SJCRH30 (cell line): ENCODE results near the gene TMEM247. TPM values are rescaled to one million over a fixed set of nuclear protein-coding genes. Genes with fewer than 3 reads are reported as not detected.

ENCODE experiments used
- DNase-seq, 2 experiments: peaks; one replicate each; pipeline ENCODE4 v3.0.0-alpha.2; 2015 to 2020
- H3K27ac ChIP-seq: fragments of 250-450 bp; sonication (Bioruptor Pico); 2 replicates; pipeline ENCODE4 v1.5.1; 2020; ENCODE audit warnings: mild to moderate bottlenecking, moderate library complexity
- H3K27me3 ChIP-seq: fragments of 250-450 bp; sonication (Bioruptor Pico); 2 replicates; pipeline ENCODE4 v1.5.1; 2020; ENCODE audit warnings: mild to moderate bottlenecking, moderate library complexity
- H3K36me3 ChIP-seq: fragments of 250-450 bp; sonication (Bioruptor Pico); 2 replicates; pipeline ENCODE4 v1.5.1; 2020; ENCODE audit warnings: mild to moderate bottlenecking, moderate library complexity
- H3K4me1 ChIP-seq: fragments of 250-450 bp; sonication (Bioruptor Pico); 2 replicates; pipeline ENCODE4 v1.5.1; 2020; ENCODE audit warnings: mild to moderate bottlenecking, moderate library complexity
- H3K4me3 ChIP-seq: fragments of 250-450 bp; sonication (Bioruptor Pico); 2 replicates; pipeline ENCODE4 v1.5.1; 2020; ENCODE audit warnings: mild to moderate bottlenecking, moderate library complexity
- H3K9me3 ChIP-seq: fragments of 250-450 bp; sonication (Bioruptor Pico); replicated peaks from 2 replicates; pipeline ENCODE4 v1.5.1; 2020; ENCODE audit warnings: mild to moderate bottlenecking, moderate library complexity
- total RNA-seq: library from RNA; depleted of rRNA; stranded (reverse); fragments of >200 nt; shearing (Covaris generic); gene quantifications from 2 replicates; pipeline ENCODE4 v1.2.3, GENCODE V29; 2014; rRNA removed

Gene TMEM247
- total RNA-seq, 1 experiment from 2014 or later = not detected

- H3K27me3 ChIP-seq = no peaks in the 10 kb centered on the region
Observed at GRCh38 chr2:46525522-46526155, 46.3 kb downstream of the TMEM247 start.

GRCh38 chr2:46528880-46529279 is 49.5 kb downstream of the TMEM247 start:
- Histone ChIP-seq H3K27me3 (no peaks in the 10 kb centered on the region), H3K36me3 (no peaks in the 10 kb centered on the region; the same call in none of the 2 replicates), H3K4me1 (no peaks in the 10 kb centered on the region), H3K9me3 (no peaks in the 10 kb centered on the region; the same call in 1 of the 2 replicates), H3K27ac (no peak overlapping the region), H3K4me3 (no peak overlapping the region)
- DNase-seq = no peak

More at GRCh38 chr2:46525522-46526155, 46.3 kb downstream of the TMEM247 start:
- Histone ChIP-seq H3K4me3 (no peak overlapping the region), H3K36me3 (no peaks in the 10 kb centered on the region), H3K4me1 (peaks cover 11% of the 10 kb centered on the region), H3K27ac (no peak overlapping the region), H3K9me3 (0 out of 2 replicates have a peak, but pooled peaks cover 6% of the 10 kb centered on the region)
- no peak for DNase-seq

- H3K4me1 ChIP-seq = no peaks in the 10 kb centered on the region
- peaks cover 9% of the 10 kb centered on the region for H3K36me3 ChIP-seq
- DNase-seq = no peak
- H3K9me3 ChIP-seq = no peaks in the 10 kb centered on the region; the same call in 1 of the 2 replicates
- H3K27ac ChIP-seq = no peak overlapping the region
- no peaks in the 10 kb centered on the region for H3K27me3 ChIP-seq
- no peak overlapping the region for H3K4me3 ChIP-seq
Observed at GRCh38 chr2:46530639-46531038, 51.3 kb downstream of the TMEM247 start.

GRCh38 chr2:46531863-46532262 is 52.5 kb downstream of the TMEM247 start:
- Histone ChIP-seq H3K36me3 (peaks cover 9% of the 10 kb centered on the region), H3K27ac (no peak overlapping the region), H3K27me3 (no peaks in the 10 kb centered on the region), H3K9me3 (no peaks in the 10 kb centered on the region; the same call in 1 of the 2 replicates), H3K4me3 (no peak overlapping the region), H3K4me1 (no peaks in the 10 kb centered on the region)
- DNase-seq = no peak

Other genes with a start within 250 kb of the TMEM247 start
- gene EPAS1, start 182.2 kb upstream of the TMEM247 start, total RNA-seq = 16.5 and 17.3 TPM in 2 replicates
- 113 and 130 TPM in 2 replicates for gene RHOQ, start 62.9 kb downstream of the TMEM247 start, total RNA-seq
- gene ATP6V1E2, start 63.0 kb downstream of the TMEM247 start, total RNA-seq = 10.2 and 11.2 TPM in 2 replicates
- gene PIGF, start 137.5 kb downstream of the TMEM247 start, total RNA-seq = 25.8 and 36.9 TPM in 2 replicates
- gene CRIPT, start 137.7 kb downstream of the TMEM247 start, total RNA-seq = 33.1 and 36.7 TPM in 2 replicates
- 24.2 and 25.1 TPM in 2 replicates for gene SOCS5, start 219.7 kb downstream of the TMEM247 start, total RNA-seq